ENCODE data around the gene SFR1.
"Not testable (repeated sequence)": the region's sequence is repeated elsewhere in the genome, so short reads cannot be mapped to it uniquely, and the experiment has no call there.

Gene SFR1

GRCh38 chr10:104109908-104110662 is 11.9 kb upstream of the SFR1 start:
- DNase-seq: no peak

- DNase-seq: no peak
Measured at GRCh38 chr10:104113376-104113956, 8.5 kb upstream of the SFR1 start.

GRCh38 chr10:104117839-104118323 is 4.1 kb upstream of the SFR1 start:
- DNase-seq: peak; percentile 70

- DNase-seq: no peak
Measured at GRCh38 chr10:104119996-104120395, 2.0 kb upstream of the SFR1 start.

GRCh38 chr10:104120512-104120902 is 1.5 kb upstream of the SFR1 start:
- DNase-seq: no peak

GRCh38 chr10:104120903-104121484 is 977 bp upstream of the SFR1 start:
- DNase-seq: peak; percentile 23

GRCh38 chr10:104122225-104123107 is 495 bp downstream of the SFR1 start:
- DNase-seq: peak; percentile 58

- peak; percentile 0 for DNase-seq
Measured at GRCh38 chr10:104123397-104123796, 1.4 kb downstream of the SFR1 start.

- DNase-seq: peak; percentile 4
Measured at GRCh38 chr10:104127411-104127810, 5.4 kb downstream of the SFR1 start.

GRCh38 chr10:104128214-104128613 is 6.2 kb downstream of the SFR1 start:
- DNase-seq: no peak

GRCh38 chr10:104130041-104130440 is 8.1 kb downstream of the SFR1 start:
- no peak for DNase-seq

- DNase-seq: no peak
Measured at GRCh38 chr10:104138131-104138530, 16.2 kb downstream of the SFR1 start.

- DNase-seq: no peak
Measured at GRCh38 chr10:104139221-104139620, 17.2 kb downstream of the SFR1 start.

- no peak for DNase-seq
Measured at GRCh38 chr10:104142081-104142480, 20.1 kb downstream of the SFR1 start.

GRCh38 chr10:104143829-104144228 is 21.9 kb downstream of the SFR1 start:
- no peak for DNase-seq

GRCh38 chr10:104144931-104145330 is 23.0 kb downstream of the SFR1 start:
- no peak for DNase-seq

- no peak for DNase-seq
Measured at GRCh38 chr10:104146882-104147281, 24.9 kb downstream of the SFR1 start.

- DNase-seq: no peak
Measured at GRCh38 chr10:104150139-104150538, 28.2 kb downstream of the SFR1 start.

GRCh38 chr10:104151737-104152136 is 29.8 kb downstream of the SFR1 start:
- no peak for DNase-seq

- DNase-seq: no peak
Measured at GRCh38 chr10:104155591-104155990, 33.6 kb downstream of the SFR1 start.

GRCh38 chr10:104170610-104171254 is 48.8 kb downstream of the SFR1 start:
- no peak for DNase-seq

- DNase-seq: not testable (repeated sequence)
Measured at GRCh38 chr10:104174136-104174535, 52.2 kb downstream of the SFR1 start.

Measured in NCI-H748 treated with DMSO at 0.1 percent for 48 hours (cell line).